ENCODE measurements around the gene RBFOX1.

DNA sequence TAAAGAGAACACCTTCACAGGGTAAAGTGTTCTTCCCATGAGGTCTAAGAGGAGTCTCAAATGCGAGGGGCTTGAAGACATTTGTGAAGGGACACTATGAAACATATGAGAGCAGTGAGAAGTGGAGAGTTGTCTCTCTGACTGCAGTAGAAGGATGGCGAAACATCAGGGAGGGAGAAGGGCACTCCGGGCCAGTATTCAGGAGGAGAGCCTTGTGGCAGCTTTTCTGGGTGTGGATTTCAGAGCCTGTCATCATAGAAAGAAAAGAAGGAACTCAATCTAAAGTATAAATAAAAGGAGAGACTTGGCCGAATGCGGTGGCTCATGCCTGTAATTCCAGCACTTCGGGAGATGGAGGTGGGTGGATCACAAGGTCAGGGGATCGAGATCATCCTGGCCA lies 117.2 kb downstream of the RBFOX1 start:
- TF ChIP-seq, protein P1, sequence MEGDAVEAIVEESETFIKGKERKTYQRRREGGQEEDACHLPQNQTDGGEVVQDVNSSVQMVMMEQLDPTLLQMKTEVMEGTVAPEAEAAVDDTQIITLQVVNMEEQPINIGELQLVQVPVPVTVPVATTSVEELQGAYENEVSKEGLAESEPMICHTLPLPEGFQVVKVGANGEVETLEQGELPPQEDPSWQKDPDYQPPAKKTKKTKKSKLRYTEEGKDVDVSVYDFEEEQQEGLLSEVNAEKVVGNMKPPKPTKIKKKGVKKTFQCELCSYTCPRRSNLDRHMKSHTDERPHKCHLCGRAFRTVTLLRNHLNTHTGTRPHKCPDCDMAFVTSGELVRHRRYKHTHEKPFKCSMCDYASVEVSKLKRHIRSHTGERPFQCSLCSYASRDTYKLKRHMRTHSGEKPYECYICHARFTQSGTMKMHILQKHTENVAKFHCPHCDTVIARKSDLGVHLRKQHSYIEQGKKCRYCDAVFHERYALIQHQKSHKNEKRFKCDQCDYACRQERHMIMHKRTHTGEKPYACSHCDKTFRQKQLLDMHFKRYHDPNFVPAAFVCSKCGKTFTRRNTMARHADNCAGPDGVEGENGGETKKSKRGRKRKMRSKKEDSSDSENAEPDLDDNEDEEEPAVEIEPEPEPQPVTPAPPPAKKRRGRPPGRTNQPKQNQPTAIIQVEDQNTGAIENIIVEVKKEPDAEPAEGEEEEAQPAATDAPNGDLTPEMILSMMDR (IDR thresholded peaks at IDR 0.05): no peak
- TF ChIP-seq ZFX (IDR thresholded peaks at IDR 0.05; ENCODE audit: borderline replicate concordance): no peak
